GM19468 (cell line): ENCODE results near the gene ENPP3.

Experiments
- ATAC-seq: cut with Tn5 transposase; IDR thresholded peaks from one replicate; pipeline ENCODE4 v1.9.1; 2021; ENCODE audit warnings: mild to moderate bottlenecking, moderate library complexity, moderate number of reproducible peaks; ENCODE audit not compliant: unreplicated experiment; ENCODE audit errors: extremely low read depth

Gene ENPP3

GRCh38 chr6:131787766-131788712, 150.9 kb downstream of the ENPP3 start:
- no peak for ATAC-seq

DNA sequence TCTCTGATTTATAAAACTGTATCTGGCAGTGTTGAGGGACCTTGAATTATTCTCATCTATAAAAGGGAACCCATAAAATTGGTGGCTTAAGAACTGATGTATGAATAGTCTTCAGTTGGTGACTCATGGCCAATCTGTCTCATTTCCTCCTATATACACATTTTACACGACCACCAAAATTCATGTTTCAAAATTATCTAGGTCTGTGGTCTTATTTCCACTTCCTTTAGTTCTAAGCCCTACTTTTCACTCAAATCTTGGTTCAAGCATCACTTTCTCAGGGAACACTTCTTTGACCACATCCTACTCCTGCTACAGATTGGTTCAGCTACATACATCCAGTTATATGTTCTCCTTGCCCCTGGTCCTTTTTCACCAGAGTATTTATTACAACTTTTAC, 152.1 kb downstream of the ENPP3 start:
- no peak for ATAC-seq

- ATAC-seq, result no peak
Observed at GRCh38 chr6:131791476-131791875, 154.4 kb downstream of the ENPP3 start.

GRCh38 chr6:131792091-131792496, 155.0 kb downstream of the ENPP3 start:
- no peak for ATAC-seq

GRCh38 chr6:131795366-131795765, 158.3 kb downstream of the ENPP3 start:
- no peak for ATAC-seq
